PC-9 (cell line): Measurements from ENCODE around the gene GRM1.

ENCODE experiments used
- CTCF ChIP-seq: fragments of 200-600 bp; sonication (generic); conservative IDR thresholded peaks from 2 replicates; pipeline ENCODE4 v1.6.1; 2017; ENCODE audit warnings: mixed run types, antibody characterized with exemption, mild to moderate bottlenecking, moderate library complexity
- EZH2 ChIP-seq: fragments of 200-600 bp; sonication (generic); IDR thresholded peaks from 2 replicates; pipeline ENCODE4 v1.8.0; 2017; ENCODE audit warnings: antibody characterized with exemption, low read depth

GRCh38 chr6:146472918-146473317 lies 444.1 kb downstream of the GRM1 start:
- TF ChIP-seq CTCF (no peak), EZH2 (no peak)
